Fibroblast of skin of abdomen (primary cell): ENCODE data around the gene STAC. TPM values are rescaled to one million over a fixed set of nuclear protein-coding genes. Genes with fewer than 3 reads are reported as not detected.
A peak's percentile ranks its signal among the peaks of the same experiment; 100 is the strongest.

ENCODE experiments used
- DNase-seq: peaks from one replicate; pipeline ENCODE4 v3.0.0-alpha.2; 2013
- polyA plus RNA-seq, 2 experiments: library from polyadenylated mRNA; unstranded; fragments of 120-200 nt; gene quantifications; one replicate each; pipeline ENCODE4 v1.2.1, GENCODE V29; 2013; ENCODE audit not compliant: insufficient read length in 2 of 2

STAC gene, protein sequence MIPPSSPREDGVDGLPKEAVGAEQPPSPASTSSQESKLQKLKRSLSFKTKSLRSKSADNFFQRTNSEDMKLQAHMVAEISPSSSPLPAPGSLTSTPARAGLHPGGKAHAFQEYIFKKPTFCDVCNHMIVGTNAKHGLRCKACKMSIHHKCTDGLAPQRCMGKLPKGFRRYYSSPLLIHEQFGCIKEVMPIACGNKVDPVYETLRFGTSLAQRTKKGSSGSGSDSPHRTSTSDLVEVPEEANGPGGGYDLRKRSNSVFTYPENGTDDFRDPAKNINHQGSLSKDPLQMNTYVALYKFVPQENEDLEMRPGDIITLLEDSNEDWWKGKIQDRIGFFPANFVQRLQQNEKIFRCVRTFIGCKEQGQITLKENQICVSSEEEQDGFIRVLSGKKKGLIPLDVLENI
- 25.6 TPM for polyA plus RNA-seq (2013, experiment 1 of 2; ENCODE audit: insufficient read length)
- polyA plus RNA-seq (2013, experiment 2 of 2; ENCODE audit: insufficient read length): 25.3 TPM

DNA sequence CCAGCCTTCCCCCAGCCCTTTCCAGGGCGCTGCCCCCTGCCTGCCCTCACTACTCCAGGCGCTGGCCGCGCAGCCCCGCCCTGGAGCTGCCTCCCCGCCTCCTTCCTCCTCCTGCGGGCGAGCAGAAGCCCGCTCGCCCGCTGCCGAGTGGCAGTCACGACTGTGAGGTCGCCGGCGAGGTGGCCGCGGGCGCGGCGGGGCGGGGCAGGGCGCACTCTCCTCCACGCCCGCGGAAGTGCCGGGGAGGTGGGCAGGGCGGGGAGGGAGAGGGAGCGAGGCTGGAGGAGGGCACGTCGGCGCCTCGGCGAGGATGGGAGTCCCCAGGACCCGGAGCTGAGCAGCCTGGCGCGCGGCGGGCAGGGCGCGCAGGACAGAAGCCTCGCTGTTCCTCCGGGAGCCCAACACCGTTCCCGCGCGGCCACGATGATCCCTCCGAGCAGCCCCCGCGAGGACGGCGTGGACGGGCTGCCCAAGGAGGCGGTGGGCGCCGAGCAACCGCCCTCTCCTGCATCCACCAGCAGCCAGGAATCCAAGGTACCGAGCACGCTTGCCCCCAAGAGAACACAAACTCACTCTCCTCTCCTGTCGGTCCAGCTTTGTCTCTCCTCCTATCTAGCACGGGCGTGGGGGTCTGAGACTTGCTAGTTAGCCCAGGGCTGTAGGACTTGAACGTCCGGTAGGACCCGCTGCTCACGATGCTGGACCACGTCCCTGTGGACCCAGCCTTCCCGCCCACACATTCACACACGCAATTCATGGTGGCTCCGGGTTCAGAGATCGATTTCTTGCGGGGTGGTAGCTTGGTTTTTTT, at the start of gene STAC:
STAC (plus strand) TSS at position 284 of the 811 bp plus-strand sequence; CDS start at position 424, 140 bp downstream.
- DNase-seq: no peak

DNA sequence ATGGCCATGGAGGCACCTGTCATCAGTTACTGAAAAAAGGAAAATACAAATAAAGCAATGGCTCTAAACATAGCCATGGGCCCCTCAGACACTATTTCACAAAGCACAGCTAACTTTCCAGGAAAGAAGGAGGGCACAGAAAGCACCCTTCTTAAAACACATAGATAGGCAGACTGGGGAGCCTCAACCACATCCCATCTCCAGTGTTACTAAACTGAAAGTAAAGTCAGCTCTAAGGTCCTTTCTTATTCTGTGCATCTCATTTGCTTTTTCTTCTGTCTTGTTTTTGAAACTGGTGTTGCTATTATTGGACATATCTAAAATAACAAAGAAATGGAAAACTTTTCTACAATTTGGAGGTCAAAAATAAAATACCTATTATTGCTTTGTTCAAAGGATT, 48.2 kb upstream of the STAC start:
- DNase-seq: no peak

DNA sequence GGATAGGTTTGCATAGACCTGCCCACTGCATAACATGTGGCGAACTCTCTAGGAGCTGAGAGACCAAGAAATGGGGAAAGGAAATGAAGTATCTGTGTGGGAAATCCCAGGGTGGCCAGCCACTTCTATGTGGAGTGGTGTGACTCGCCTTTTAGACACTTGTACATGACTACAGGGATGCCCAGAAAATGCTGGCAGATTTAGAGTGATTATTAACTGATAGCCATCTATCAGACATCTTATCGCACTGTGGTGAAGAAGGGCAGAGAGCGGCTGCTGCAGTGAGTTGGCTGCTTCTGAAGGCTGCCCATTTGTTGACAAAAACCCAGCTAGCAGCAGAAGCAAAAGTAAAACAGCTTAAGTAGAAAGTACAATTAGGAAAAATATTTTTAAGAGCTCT, 18.1 kb upstream of the STAC start:
- DNase-seq: peak; percentile 58

DNA sequence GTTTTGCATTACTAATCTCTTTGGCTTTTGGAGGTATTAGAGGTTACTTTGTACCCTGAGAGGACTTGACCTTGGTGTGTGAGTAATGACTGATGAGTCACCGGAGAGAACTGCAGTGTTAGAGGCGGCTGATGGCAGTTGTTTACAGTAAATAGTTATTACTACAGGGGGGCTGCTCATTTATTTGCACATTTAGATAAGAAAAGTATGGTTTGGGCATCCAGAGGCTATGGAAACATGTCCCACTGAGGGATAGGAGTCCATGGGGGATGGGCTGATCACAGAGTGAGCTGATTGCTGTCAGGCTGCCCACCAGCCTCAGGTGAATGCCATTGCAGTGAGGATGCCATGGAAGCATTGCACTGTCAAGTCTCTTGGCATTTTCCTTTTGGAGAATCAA, 17.3 kb upstream of the STAC start:
- DNase-seq: peak; percentile 70

DNA sequence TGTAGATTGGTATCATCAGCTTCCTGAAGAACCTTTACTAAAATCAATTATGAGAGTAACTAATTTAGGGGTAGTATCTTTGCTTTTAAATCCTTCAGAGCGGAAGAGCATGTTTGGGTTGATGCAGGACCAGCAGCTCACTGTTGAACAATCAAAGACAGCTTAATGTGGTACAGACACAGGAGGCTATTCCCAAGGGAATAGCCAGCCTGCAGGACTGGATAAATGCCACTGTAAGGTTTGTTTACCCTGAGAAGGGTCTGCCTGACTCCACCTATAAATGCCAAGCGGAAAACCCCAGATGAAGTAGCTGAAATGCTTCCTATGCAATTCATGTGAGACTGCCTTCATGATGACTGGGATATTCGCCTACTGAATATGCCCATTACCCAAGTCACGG, 16.0 kb upstream of the STAC start:
- DNase-seq: no peak

DNA sequence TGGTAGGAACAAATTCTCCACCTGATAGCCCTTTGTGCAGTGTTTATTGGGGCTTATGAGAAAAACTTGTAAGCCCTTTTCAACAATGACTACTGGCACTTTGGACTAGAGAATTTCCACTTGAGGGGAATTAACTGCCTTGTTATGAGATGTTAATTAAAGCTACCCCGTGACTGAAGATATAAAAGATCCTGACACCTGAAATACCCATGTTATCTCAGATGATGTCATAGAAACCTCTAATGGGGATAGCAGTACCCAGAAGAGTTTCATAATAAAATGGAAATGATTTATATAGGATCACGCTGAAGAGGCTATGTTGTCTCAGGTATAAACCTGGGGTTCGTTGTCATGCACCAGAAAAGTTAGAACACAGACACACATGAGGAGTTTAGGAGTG, 14.5 kb upstream of the STAC start:
- no peak for DNase-seq

DNA sequence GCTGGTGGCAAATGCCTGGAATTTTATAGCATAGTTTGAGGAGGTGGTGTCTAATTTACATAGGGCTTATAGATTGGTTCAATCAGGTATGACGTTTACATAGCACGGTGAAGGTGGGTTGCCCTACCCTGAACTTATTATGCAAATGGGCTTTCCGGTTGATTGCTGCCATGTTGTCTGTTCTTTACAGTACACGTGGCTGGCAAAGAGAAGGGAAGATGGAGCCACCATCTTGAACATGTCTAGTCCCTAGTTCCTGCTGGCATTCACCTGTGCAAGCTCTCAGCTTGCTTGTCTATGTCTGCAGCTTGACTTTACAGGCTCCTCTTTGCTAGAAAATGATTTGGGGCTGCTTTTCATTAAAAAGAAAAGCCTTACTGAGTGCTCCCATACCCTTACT, 14.0 kb upstream of the STAC start:
- DNase-seq: no peak

DNA sequence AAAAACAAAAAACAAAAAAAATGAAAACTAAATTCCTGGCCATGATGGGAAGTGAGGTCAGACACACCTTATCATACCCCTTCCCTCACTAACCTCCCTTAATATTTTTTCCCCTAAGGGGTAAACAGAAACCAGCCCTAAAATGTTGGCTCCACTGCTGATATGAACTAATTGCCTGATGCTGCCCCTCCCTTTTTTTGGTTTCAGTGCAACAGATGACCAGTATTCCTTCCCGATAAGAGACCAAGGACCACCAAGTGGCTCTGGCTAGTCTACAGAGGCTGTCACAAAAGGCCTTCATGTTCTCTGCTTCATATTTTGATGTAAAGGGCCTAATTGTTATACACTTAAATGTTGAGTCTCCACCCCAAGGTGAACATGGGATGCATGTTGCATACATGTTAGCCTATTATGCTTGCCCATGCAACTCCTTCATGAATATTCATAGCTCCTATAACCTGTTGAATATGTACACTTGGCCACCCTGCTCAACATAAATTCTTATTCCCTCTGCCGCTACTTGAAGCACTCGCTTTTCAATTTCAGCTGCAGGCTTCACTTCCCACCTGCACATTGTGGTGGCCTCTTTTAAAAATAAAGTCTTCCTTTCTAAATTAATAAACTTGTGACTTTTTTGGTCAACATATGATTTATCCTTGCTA, 12.3 kb upstream of the STAC start:
- no peak for DNase-seq

DNA sequence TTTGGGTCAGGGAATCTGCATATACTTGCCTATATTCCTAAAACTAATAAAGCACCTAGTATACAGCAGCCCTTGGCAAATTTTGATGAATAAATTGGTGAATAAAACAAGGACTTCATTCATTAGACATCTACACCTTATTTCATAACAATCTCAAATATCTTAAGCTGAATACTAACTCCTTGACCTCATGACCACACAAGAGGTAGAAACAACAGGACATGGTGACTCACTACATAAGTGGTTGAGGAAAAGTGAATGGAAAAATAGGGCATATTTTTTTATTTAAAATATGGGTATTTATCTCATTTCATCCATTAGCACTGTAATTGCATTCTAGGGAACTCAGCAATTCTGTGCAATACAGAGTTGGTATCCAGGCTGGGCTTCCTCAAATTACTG, 7.8 kb upstream of the STAC start:
- peak; percentile 66 for DNase-seq

DNA sequence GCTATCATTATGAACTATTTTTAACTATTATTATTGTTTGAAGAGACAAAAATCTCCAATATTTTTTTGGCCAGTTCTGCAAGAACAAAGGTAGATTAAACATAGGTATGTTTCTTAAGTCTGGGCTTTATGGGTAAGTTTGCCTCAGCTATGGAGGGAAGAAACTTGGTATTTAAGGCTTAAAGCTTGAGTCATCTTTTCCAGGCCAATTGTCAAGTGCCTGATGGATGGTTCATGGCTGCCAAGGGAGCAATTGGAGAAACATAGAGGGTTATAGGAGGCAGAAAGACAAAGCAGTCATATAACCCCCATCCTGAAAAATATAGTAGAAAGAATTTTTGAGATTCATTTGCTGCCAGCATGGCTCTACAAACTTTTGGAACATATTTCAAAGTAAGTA, 7.2 kb upstream of the STAC start:
- DNase-seq: peak; percentile 91

DNA sequence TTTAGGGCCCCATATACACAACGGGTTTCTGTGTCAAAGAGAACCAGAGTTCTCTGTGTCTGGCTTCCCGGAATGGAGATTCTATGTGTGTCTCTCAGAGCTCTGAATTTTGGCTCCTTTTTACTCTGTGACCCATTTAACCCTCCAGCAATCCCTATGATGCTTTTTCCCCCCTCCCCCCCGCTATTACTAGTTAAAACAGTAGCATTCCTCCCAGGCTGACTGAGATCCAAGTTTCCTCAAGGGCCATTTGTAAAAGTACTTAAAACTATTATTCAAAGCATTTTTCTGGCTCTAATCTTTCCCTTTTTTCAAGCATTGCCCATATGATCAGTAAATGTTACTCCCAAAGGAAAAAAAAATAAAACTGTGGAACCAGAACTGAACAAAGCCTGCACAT, 6.6 kb upstream of the STAC start:
- peak; percentile 53 for DNase-seq

DNA sequence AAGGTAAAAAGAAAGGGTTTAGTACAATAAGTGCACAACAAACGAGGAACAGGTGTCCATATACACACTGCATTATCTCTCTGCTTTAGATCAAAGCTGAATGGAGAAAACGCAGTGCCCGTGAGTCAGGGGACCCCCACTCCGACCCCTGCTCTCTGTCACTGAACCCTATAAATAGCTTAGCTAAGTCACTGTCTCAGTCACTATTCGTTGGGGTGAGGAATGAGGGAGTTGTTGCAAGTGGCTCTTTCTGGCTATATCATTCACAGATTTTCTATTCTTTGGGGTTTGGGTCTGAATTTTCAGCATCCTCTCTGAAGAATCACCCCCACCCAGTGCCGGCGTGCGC, 458 bp upstream of the STAC start:
- DNase-seq: no peak

DNA sequence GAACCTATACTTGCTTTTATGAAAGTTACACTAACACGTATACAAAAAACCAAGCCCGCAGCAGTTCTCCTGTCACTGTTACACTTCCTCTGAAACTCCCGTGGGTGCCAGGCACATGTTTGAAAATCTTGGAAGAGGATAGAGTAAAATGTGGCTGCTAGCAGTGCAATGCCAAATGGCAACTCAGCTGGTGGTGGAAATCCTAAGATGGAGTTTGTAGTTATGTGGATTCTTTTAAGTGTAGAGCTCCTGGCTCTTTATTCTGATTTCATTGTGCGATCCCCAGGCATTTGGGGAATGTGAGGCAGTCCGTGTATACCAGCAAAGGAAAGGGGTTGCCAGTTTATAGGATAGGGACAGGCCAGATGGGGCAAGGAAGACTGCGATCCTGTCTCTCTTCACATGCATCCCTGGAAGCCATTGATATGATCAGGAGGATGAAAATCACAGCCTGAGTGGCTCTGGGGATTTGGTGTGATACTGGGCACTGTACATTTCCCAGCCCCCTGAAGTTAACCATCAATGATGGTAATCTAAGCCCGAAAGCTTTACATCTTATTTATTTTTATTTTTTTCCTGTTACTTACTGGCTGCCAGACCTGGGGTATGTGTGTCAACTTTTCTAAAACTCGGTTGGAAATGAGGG, 1.1 kb downstream of the STAC start:
- DNase-seq: no peak

DNA sequence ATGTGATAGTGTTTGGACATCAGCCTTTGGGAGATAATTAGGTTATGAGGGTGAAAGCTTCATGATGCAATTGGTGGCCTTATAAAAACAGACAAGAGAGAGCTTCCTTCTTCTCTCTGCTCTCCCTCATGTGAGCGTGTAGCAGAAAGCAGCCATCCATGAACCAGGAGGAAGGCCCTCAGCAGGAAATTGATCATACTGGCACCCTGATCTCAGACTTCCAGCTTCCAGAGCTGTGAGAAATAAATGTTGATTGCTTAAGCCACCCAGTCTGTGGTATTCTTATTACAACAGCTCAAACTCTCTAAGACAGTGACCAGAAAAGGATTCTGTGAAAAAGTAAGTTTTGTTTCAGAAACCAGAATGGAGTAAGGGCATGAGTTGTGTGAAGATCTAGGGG, 13.3 kb downstream of the STAC start:
- DNase-seq: no peak

DNA sequence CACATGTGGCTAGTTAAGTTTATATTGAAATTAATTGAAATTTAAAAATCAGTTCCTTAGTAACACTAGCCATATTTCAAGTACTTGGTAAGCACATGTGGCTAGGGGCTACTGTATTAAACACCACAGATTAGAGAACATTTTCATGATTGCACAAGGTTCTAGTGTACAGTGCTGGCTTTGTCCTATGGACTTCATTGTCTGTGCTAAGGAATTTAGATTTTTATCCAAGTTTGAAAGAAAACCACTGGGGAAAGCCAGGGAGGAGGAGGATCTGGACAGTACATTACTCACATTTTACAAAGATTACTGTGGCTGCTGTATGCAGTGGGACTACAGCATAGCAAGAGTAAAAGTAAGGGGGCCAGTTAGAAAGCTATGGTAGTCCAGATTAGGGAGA, 13.9 kb downstream of the STAC start:
- peak; percentile 73 for DNase-seq

DNA sequence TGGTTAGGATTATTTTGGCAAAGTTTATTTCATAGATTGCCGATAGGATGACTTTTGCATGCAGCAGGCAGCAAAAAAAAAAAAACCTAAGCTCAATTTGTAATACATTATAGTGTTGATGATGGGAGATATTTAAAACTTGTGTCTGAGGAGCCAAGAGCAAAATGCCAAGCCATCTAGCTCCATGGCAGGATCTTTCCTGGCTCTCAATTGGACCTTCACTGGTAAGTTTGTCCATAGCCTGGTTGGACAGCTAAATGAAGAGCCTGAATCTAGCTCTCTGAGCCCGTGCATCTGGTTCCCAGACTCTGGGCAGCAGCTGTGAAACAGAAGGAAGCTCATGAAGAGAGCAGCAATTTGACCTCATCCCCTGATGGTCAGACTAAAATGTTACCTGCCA, 17.5 kb downstream of the STAC start:
- peak; percentile 86 for DNase-seq

DNA sequence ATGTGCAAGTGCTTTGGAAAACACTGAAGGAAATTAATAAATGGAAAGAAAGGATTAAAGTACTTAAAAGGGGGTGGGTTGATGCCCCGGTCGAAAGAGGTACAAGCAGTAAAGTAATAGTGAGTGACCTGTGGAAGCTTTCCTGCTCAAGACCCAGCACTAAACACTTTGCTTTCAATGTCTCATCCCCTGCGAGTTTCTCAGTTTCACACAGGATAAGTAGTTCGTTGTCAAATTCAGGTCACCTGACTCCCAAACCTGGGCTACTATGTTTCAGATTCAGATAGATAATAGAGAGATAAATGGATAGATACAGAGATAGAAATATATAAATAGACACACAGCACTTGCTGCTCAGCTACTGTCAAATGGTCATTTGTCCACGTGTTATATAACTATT, 19.6 kb downstream of the STAC start:
- no peak for DNase-seq

DNA sequence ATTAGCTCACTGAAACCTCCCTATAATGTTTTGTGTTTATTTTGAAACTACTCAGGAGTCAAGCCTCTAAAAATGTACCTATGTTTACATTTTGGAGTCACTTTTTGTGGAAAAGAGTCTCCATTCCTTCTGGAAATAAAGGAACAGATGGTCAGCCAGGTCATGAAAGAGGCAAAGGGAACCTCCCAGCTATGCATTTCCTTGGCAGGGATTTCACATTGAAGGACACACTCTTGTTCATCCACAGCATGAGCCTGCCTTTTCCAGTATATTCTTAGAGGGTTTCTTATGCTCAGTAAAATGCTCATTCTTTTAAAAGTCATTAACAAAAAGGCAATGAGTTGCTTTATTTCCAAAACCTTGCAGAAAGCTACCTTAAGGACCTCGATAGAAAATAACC, 20.8 kb downstream of the STAC start:
- no peak for DNase-seq

DNA sequence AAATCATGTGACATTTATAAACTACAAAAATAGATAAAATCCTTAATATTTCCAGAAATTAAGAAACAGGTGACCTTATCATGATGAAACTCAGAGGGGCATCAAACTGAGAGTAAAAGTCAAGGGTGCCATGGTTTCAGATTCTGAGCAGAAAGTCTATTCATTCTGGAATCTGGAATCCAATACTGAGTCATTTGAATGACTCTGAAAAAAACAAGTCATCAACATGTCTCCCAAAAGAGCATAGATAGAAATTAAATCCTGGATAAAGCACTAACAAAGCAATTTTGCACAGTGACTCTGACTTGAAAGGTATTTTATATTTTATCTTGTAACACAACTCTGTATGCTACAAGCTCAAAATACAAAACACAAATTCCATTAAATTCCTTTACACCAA, 23.4 kb downstream of the STAC start:
- no peak for DNase-seq

DNA sequence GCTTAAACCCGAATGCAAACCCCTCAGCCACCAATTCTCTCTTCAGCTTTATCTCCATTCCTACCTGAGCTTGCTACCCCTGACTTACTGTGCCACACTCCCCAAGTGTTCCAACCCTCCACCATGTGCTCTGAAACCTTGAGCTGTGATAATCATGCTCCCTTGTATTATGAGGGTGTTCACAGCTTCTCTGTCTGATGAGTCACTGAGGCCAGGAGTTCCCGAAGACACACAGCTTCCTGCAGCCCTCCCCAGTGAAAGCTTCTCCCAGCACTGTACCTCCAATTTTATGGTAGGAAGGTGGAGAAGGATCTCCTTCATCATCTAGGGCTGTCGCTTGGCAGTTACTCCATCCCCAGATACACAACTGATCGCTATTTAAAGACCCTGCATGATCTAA, 24.9 kb downstream of the STAC start:
- peak; percentile 14 for DNase-seq

DNA sequence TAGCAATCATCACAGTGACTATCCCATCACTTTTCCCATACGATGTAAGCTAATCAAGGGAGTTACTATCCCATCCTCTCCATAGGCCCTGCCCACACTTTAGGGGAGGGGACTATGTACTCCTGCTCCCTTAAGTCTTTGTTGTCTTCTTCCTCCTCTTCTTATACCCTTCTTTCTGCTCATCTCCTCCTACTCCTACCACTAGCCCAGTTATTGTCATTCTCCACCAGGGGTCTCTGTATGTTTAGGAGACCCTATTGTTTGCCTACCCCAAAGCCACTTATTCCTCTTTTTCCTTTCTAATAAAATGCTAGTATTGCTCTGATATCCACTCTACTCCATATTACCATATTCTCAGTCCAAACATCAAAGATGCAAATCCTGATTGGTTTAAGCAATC, 27.8 kb downstream of the STAC start:
- no peak for DNase-seq

DNA sequence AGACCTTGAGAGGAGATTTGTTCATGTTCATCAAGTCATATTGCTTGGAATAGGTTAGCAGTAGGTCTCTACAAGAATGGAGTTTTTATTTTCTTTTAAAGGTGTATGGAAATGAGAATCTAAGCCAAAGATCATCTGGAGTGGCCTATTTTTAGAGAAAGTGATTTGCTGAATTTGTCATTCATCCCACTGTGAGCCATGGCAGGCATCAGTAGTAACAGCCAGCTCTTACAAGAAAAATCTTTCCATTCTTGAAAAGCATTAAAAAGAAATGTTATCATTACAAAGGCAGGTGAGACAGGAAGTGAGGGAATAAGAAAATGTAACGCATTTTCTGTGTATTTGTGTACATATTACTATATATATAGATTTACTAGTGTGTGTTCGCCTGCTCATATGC, 29.6 kb downstream of the STAC start:
- DNase-seq: no peak

DNA sequence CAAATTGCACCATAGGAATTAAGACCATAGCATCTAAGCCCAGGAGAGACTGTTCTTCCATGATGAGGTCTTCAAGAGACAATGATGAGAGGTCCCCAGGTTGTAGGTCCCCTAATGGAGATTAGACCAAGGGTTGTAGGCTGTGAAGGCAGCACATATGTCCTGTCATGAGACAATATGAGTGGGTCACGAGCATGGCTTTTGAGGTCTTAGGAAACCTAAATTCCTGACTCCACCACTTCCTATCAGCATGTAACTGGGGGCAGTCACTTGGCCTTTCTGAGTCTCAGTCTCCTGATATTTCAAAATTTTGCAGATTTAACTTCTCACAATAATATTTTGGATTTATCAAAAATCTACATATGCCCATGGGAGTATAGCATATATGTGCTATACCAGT, 31.3 kb downstream of the STAC start:
- DNase-seq: no peak
